Fibroblast of peridontal ligament (primary cell): ENCODE data around the gene ATF6B.
"Not testable (repeated sequence)": the region's sequence is repeated elsewhere in the genome, so short reads cannot be mapped to it uniquely, and the experiment has no call there.

ENCODE experiments used
- DNase-seq: peaks from one replicate; pipeline ENCODE4 v3.0.0-alpha.2; 2010; ENCODE audit errors: extremely low read depth

ATF6B gene

DNA sequence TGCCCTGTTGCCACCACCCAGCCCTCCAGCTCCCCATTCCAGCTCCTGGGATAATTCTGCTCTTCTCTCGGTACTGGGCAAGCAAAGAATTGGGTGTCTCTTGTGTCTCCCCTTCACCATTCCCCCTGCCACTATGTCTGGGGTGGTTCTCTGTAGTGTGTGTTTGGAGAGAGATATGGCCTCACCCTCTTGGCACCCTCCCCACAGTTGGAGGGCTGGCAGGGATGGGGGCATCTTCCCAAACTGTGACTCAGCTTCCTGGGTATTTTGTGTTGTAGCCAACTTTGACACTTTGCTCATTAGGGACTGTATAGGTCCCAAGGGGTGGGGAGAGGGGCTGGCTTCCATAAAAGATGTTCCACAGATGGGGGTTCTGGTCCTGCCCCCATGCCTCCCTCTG, 20.6 kb downstream of the ATF6B start:
- no peak for DNase-seq

DNA sequence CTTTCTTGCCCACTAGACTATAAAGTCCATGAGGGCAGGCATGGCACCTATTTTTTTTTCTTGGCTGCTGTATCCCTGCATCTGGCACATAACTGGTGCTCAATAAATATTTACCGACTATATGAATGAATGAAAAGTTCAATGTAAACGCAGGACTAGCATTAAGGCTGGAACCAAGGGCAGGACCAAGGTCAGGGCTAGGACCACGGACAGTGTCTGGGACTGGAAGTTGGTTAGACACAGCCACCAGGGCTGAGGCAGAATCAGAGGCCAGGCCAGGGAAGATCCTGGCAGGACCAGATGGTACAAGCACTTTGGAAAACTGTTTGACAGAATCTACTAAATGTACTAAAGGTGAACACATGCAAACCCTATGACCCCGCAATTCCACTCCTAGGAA, 22.6 kb downstream of the ATF6B start:
- peak; percentile 49 for DNase-seq

DNA sequence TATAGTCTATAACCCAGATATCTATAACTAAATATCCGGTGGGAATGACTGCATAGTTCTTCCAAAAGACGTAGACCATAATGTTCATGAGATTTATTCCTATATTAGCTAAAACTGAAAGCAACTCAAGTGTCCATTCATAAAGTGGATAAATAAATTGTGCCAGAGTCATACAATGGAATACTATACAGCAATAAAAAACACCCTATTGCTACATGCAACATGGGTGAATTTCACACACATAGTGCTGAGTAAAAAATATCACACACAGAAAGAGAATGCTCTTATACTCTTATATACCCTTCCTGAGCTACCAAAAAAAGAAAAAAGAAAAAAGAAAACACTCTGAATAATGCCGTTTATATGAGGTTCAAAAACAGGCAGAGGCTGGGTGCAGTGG, 25.8 kb downstream of the ATF6B start:
- DNase-seq, result no peak

DNA sequence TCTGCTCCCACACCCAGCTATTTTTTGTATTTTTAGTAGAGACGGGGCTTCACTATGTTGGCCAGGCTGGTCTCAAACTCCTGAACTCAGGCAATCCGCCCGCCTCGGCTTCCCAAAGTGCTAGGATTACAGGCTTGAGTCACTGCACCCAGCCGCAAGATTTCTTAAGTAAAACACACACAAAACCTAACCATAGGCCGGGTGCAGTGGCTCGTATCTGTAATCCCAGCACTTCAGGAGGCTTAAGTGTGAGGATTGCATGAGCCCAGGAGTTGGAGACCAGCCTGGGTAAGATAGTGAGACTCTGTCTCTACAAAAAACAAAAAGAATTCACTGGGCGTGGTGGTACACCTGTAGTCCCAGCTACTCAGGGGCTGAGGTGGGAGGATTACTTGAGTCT, 27.8 kb downstream of the ATF6B start:
- DNase-seq, result not testable (repeated sequence)

DNA sequence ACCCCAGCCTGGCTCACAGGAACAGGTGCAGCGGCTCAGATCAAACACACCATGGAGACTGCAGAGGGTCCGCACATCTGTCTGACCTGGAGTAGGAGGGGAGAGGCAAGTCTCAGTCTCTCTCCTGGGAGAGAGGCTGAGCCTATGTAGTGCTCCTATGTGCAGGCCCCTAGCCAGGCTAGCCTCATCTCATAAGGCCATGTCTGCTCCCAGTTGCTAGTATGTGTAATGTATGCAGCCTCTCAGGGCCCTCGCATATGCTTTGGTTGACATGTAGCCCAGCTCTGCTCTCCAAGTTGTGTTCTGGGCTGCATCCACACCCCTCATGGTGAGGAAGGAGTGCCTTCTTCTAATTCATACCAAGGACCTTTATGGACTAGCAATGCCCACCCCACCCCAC, 30.7 kb downstream of the ATF6B start:
- DNase-seq, result no peak

DNA sequence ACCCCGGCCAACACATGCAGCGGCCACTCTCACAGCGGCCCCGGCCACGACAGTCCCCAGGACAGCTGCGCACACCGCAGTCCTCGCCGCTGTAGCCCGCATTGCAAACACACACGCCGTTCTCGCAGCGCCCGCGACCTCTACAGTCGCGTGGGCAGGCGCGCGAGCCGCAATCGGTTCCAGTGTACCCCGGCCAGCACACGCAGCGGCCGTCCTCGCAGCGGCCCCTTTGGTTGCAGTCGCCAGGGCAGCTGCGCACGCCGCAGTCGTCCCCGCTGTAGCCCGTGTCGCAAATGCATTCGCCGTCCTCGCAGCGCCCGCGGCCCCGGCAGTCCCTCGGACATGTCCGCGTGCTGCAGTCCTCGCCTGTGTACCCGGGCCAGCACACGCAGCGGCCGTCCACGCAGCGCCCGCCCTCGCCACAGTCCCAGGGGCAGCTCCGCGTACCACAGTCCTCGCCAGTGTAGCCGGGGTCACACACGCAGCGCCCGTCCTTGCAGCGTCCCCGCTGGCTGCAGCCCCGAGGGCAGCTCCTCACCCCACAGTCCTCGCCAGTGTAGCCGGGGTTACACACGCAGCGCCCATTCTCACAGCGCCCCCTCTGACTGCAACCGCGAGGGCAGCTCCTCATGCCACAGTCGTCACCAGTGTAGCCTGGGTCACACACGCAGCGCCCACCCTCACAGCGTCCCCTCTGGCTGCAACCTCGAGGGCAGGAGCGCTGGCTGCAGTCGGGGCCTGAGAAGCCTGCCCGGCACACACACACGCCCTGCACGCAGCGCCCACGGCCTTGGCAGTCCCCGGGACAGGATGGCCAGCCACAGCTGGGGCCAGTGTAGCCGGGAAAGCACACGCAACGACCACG, 31.4 kb downstream of the ATF6B start:
- no peak for DNase-seq

DNA sequence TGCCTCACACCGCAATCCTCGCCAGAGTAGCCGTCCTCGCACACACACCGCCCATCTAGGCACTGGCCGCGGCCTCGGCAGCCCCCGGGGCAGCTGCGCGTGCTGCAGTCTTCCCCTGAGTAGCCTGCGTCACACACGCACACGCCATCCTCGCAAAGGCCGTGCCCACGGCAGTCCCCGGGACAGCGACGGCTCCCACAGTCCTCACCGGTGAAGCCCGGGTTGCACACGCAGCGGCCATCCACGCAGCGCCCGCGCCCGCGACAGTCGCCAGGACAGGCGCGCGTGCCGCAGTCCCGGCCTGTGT, 32.0 kb downstream of the ATF6B start:
- no peak for DNase-seq

DNA sequence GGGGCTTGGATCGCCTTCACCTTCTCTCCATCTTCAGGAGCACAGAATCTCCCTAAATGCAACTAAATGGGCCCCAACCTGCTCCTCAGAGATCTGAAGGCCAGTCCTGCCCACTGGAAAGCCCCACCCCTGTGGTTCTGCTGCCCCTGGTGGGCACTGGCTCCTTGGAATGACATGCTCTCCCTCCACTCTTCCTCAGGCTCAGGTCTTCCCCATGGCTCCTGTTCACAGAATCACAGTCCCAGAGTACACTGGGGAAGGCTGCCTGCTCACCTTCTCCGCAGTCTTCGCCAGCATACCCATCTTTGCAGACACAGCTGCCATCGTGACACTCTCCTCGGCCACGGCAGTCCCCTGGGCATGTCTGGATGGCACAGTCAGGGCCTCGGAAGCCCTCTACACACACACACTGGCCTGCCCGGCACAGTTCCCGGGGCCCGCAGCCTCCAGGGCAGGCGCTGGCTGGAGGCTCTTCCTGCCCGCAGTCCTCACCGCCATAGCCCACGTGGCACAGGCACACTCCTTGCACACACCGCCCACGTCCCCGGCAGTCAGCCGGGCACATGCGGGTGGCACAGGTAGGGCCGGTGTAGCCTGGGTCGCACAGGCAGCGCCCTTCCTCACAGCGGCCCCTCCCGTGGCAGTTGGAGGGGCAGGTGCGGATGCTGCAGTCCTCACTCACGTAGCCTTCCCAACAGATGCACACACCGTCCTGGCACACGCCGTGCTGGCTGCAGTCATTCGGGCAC, 32.5 kb downstream of the ATF6B start:
- no peak for DNase-seq

DNA sequence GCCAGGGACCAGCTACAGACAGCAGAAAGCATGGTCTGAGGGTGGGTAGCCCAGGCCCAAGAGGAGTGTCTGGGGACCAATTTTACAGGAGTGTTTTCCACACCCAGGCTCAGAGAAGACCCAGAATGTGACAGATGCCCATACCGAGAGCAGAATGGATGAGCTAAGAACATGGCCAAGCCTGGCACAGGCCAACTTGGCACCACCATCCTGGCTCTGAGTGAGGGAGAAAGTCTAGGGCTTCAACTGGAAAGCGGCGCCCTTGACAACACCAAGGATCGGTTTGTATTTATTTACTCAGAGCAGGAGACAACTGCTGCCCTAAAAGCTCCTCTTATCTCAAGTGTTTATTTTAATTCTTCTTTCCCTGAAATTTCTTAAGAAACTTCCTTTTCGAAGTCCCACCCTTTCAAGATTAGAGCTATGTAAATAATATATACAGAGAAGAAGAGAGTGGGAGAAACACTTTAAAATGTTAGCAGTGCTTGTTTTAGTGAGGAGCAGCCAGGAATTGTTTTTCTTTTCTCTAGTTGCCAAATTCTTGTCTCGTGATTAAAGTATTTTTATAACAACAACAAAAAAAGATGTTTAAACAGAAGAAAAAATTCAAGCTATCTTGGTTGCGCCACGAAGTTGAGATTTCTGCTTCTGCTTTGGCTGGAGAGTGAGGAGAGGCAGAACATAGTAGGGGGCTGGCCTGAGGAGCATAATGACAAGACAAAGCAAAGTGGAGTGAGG, 35.1 kb downstream of the ATF6B start:
- DNase-seq, result peak; percentile 87

DNA sequence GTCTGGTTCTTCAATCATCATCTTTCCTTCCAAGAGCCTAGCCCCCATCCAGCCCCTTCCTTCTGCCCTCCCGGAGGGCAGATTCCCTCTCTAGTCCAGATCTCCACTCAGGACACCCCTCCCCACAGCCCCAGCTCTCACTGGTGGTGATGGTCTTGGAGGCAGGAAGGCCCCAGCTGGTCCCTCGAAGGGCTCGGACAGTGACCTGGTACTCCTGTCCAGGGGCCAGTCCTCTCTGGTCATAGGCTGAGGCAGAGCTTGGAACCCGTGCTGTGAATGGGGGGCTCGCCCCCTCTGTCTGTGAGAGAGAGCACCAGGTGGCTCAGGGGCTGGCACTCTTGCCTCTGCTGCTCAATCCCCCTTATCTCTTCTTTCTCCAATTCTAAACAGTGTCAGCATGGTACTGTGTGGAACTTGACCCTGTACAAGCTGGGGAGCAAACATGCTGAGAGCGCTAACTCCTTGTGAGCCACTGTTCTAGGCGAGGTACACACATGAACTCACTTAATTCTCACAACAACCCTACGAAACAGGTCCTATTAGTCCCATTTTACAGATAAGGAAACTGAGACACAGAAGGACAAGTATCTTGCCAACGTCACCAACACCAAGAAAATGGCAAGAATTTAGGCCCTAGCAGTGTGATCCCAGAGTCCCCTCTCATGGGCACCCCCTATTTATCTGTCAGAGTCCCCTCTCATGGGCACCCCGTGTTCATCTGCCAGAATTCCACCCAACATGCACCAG, 38.8 kb downstream of the ATF6B start:
- DNase-seq, result no peak

DNA sequence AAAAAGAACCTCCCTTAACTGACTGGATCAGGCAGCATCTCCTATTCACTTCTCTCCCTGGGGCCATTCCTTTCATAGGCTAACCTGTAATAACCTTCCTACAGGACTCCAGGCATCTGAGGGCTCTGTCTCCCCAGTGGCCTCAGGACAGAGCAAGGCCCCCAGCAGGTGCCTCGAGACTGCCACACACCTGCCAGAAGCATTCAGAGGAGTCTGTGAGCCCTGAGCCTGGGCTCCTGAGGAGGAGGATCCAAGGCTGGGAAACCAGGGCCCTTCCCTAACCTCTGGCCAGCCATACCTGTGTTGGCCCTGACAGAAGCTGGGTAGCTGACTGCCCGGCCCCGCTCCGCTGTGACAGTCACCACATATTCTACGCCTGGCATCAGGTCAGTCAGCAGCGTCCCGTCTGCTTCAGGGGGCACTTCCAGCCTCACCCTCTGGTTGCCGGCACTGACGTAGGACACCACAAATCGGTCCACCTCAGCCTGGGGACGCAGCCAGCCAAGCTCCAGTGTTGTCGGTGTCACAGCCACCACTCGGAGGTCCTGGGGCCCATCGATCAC, 39.5 kb downstream of the ATF6B start:
- DNase-seq, result no peak

DNA sequence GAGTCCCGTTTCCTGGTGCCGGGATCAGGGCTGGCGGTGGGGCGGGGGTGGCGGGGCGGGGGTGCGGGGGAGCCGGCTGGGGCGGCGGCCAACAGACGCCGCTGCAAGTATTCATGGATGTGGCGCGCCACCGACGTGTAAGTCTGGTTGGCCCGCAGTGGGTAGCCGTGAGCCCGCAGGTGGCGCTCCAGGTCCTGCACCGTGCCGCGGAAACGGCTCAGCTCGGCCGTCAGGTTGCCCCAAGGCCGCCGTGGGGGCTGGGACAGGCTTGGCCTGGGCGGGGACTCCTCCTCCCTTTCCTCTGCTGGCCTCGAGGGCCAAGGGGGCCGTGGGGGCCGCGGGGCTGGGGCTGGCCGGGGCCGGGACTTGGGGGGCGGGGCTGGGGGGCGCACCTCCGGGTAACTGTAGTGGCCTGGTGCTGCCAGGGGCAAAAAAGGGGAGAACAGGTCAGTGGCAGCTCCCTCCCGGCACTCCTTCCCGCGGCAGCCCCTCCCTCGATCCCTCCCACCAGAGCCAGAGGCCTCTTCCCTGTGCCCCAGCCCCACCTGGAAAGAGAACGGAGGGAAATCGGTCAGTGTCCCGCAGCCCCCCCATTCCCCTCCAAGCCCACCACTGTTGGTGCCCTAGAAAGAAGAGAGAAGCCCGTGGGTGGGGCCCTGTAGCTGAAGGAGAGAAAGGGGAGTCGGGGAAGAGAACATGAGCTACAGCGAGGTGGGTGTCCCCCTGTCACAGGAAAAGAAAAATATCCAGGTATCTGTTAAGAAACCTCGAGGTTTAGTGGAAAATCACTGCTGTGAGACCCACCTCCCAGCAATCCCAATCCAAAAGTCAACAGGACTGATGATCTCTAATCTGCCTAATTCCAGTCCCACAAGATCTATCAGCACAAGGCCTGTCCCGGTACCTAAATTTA, 40.2 kb downstream of the ATF6B start:
- DNase-seq, result peak; percentile 53

DNA sequence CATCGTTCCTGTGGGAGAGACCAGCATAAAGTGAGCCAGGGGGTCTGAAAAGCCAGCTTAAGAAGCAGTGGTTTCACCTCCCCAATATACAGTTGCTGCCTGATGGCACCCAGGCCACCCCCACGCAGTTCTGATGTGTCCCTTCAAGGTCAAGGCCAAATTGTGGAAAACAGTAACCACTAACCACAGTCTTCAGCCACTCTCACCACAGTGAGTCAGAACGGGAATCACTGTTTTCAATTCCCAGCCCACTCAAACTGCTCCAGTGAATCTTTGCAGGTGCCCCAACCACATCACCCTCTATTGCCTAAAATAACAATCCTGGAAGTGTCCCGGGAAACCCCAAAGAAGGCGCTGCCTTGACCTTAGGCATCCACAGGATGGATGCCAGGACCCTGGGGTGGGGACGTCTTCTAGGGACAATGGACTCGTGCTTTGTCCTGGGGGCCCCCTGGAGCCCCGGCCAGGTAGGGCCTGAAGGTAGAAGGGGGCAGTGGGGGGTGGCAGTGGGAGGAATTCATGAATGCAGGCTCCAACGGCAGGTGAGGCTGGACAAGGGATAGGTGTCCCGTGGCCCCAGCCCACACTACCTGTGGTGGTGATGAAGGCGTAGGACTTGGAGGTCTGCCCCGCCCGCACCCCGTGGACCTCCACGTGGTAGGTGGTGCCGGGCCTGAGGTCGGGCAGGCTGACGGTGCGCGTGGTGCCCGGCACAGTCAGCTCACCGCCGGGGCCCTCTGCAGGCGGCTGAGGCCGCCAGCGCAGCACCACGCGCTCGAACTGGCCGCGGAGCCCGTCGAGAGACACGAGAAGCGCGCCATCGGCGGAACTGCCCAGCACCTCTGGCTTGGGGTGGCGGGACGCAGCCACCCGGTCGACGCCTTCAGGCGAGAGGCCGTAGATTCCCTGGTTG, 41.1 kb downstream of the ATF6B start:
- DNase-seq, result peak; percentile 73

DNA sequence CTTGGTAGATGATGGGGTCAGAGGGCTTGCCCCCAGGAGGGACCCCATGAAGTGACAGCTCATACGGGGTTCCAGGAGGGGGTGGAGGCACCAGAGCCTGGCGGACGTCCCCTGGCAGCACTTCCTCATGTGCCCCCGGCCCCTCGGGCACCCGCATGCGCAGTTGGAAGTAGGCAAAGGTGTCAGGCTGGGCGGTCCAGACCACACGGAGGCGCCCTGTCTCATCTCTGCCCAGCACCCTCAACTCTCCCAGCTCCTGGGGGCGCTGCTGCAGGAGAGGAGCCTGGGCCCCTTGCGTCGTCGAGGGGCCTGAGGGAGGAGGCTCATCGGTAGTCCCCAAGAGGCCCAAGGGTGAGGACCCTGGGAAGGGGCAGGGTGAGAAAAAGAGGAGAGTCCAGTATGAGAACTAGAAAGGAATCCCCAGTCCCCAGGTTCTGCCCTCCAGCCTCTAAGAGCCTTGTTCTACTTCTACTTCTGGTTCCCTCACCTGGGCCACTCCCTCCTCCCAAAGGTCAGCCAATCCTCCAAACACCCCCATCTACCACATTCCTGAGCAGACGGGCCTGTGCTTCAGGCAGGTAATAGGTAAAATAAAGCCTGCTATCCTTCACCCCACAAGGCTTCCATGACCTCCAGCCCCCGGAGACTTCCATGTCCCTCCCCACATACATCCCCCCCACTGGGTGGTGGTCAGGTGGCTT, 42.1 kb downstream of the ATF6B start:
- DNase-seq, result no peak

DNA sequence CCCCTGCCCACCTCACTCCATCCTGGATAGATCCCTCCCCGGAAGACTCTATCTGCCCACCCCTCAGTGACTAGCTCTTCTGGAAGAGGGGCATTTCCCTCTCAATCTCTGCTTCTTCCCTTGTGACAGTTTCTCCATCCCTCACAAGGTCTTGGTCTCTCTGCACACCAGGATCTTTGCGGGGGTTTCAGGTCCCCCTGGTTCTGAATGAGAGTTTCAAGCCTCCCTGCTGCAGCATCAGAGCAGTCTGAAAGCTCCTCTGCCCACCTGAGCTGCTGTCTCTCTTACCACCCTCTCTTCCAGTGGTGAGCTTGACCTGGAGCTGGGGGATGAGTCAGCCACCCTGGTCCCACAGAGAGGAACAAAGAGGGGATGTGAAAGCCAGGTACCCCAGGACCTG, 43.3 kb downstream of the ATF6B start:
- DNase-seq, result no peak

DNA sequence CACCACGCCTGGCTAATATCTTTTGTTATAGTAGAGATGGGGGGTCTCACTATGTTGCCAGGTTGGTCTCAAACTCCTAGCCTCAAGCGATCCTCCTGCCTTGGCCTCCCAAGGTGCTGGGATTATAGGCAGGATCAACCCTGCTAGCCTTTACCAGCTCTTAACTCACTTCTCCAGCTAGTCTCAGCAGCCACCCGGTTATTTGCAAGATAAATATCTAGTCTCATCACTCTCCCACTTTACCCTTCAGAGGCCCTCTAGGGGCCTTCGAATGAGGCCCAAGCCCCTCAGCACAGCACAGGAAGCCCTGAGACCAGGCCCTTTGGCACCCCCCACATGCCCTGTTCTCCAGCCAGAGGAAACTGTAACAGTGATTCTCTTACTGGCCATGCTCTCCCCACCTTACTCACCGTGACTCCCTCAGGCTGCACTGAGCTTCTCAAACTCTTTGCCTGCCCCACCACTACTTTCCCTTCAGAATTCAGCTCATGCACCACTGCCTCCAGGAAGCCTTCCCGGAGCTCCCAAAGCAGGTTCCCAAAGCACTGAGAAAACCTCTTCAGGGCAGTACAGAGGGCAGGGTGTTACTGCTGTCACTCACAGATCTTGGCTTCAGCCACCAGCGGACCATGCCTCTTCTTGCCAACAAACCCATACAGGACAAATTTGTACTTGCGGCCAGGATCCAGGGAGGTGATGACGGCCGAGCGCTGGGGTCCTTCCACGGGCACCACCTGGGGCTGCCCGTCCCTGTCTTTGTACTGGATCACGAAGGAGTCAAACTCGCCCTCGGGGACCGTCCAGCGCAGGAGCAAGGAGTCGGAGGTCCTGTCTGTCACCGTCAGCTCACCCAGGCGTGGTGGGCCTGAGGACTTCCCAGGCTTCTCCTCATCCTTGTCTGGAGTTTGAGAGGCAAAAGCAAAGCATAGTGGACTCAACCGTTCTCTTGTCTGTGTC, 44.0 kb downstream of the ATF6B start:
- DNase-seq, result no peak

DNA sequence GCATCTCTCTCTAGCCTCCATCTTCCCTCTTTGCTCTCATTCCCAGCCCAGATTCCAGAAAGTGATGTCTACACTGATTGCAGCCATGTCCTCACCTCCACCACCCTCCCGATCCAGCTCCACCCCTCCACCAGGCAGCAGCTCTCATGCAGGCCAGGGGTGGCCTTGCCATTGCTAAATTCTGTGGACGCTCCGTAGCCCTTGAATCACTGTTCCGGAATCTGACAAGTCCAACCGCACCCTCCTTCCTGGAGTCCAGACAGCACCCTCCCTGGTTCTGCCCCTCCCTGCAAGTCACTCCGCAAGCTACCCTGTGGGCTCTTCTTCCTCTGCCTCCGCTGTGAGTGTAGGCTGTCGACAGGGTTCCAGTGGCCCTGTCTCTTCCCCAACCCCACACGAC, 45.1 kb downstream of the ATF6B start:
- peak; percentile 63 for DNase-seq

DNA sequence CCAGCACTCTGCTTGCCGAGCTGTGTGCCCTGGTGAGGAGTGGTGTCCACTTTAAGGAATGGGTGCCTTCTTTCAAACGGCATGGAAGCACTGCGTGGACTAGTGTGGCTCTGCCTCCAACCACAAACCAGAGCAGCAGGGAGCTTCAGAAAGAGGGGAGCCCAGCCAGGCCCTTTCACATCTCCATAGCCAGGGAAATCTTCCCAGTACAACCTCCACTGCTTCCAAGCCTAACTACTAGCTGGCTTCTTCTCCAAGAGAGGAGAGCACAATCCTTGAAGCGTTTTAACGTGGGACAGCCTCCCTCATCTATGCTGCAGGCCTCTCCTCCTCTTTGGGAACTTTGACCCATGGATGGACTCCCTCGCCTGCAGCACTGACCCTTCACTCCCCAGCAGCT, 45.6 kb downstream of the ATF6B start:
- no peak for DNase-seq
